Heart left ventricle (tissue), 13 donors: ENCODE data around the gene CD207.

ENCODE experiments used
- CTCF ChIP-seq, 12 donors: fragments of 200-600 bp; sonication (generic) in 4 of 12; IDR thresholded peaks; one replicate each; pipeline versions ENCODE4 v1.5.0 to v1.8.0; 2018 to 2022; ENCODE audit warnings: antibody characterized with exemption in 12 of 12, mild to moderate bottlenecking in 5 of 12
- POLR2A ChIP-seq, 2 donors: fragments of 450-650 bp; IDR thresholded peaks; one replicate each; pipeline ENCODE4 v1.6.1; 2017; ENCODE audit warnings: antibody characterized with exemption in 2 of 2, mild to moderate bottlenecking in 2 of 2, moderate library complexity in 2 of 2
- donor health status: ischemic (EF 13 %, LVEDD 7.1; RV severe dilation, severe dysfunction).
- donor health status: DM: no; HTN: yes; CAD: no.
- donor health status: DM: no; HTN: no; CAD: no.
- donor health status: ischemic (EF 25% LVEDD 6.9; RV normal size, moderate dysfunction).
- donor health status: ischemic (EF 25% LVEDD 5.7; RV mildly dilated, moderate dysfunction).
- donor health status: ischemic (EF 35%, LVEDD 5.7; RV mildly dilated, moderate dysfunction).
- donor health status: nonischemic (EF 11% LVEDD 7.7; RV severe dilation, severe dysfunction).
- donor health status: DM: yes; HTN: yes; CAD: no.
- donor health status: PGD.
- donor health status: ischemic (EF 29% LVEDD 5.4; RV normal size, mild dysfunction).
- donor health status: nonischemic (EF 23%, LVEDD 6.1; RV moderate dilation, normal function).

DNA sequence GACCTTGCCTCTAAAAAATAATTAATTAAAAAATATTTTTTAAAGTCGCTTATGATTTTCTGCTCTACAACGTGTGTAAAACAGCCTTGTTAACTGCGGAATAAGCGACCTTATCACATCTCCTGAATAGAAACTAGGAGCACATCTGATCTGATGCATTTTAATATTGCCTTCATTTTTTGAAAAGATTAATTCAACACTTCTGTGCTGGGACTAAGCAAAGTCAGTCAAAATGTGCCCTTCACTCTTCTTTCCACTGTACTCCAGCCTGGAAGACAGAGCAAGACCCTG is 27.8 kb downstream of the CD207 start:
- TF ChIP-seq CTCF (IDR thresholded peaks at IDR 0.05): no peak
- no peak for TF ChIP-seq POLR2A (IDR thresholded peaks at IDR 0.05)
